Smooth muscle cell (in vitro differentiated cells): Measurements from ENCODE around the gene CDHR1. TPM values are rescaled to one million over a fixed set of nuclear protein-coding genes. Genes with fewer than 3 reads are reported as not detected.
"Not testable (repeated sequence)": the region's sequence is repeated elsewhere in the genome, so short reads cannot be mapped to it uniquely, and the experiment has no call there.

ENCODE experiments used
- DNase-seq: peaks from one replicate; lab custom pipeline; 2025; ENCODE audit not compliant: unreplicated experiment; lab: John Stamatoyannopoulos, UW
- H2AFZ ChIP-seq: fragments of 200-600 bp; sonication (generic); 2 replicates; pipeline ENCODE4 v1.6.0; 2016; ENCODE audit warnings: antibody characterized with exemption, low read depth, mild to moderate bottlenecking
- H3F3A ChIP-seq: fragments of 200-600 bp; sonication (generic); 2 replicates; pipeline ENCODE4 v1.6.0; 2017; ENCODE audit warnings: antibody characterized with exemption, low read depth
- H3K27ac ChIP-seq: fragments of 200-600 bp; sonication (generic); 2 replicates; pipeline ENCODE4 v1.5.1; 2016; ENCODE audit warnings: low read depth, mild to moderate bottlenecking
- H3K27me3 ChIP-seq: fragments of 200-600 bp; sonication (generic); 2 replicates; pipeline ENCODE4 v1.6.1; 2016; ENCODE audit warnings: low read depth, mild to moderate bottlenecking
- H3K36me3 ChIP-seq: fragments of 200-600 bp; sonication (generic); 2 replicates; pipeline ENCODE4 v1.5.1; 2016; ENCODE audit warnings: low read depth
- H3K4me1 ChIP-seq: fragments of 200-600 bp; sonication (generic); 2 replicates; pipeline ENCODE4 v1.5.1; 2016; ENCODE audit warnings: low read depth
- H3K4me2 ChIP-seq: fragments of 200-600 bp; sonication (generic); 2 replicates; pipeline ENCODE4 v1.6.0; 2016; ENCODE audit warnings: mild to moderate bottlenecking
- H3K4me3 ChIP-seq: fragments of 200-600 bp; sonication (generic); 2 replicates; pipeline ENCODE4 v1.5.1; 2016; ENCODE audit warnings: mild to moderate bottlenecking
- H3K79me2 ChIP-seq: fragments of 200-600 bp; sonication (generic); 2 replicates; pipeline ENCODE4 v1.6.0; 2016; ENCODE audit warnings: low read depth, mild to moderate bottlenecking
- H3K9ac ChIP-seq: fragments of 200-600 bp; sonication (generic); 2 replicates; pipeline ENCODE4 v1.6.0; 2016; ENCODE audit warnings: low read depth
- H3K9me3 ChIP-seq: fragments of 200-600 bp; sonication (generic); replicated peaks from 2 replicates; pipeline ENCODE4 v1.5.1; 2016; ENCODE audit warnings: low read depth
- H4K20me1 ChIP-seq: fragments of 200-600 bp; sonication (generic); 2 replicates; pipeline ENCODE4 v1.6.0; 2016; ENCODE audit warnings: low read depth
- CTCF ChIP-seq: fragments of 200-600 bp; sonication (generic); IDR thresholded peaks from 2 replicates; pipeline ENCODE4 v1.5.1; 2017; ENCODE audit warnings: borderline replicate concordance, mild to moderate bottlenecking, antibody characterized with exemption; ENCODE audit not compliant: insufficient read depth, poor library complexity, severe bottlenecking
- WGBS: methylation state at CpG from one replicate; pipeline ENCODE4 v1.1.7; 2016; ENCODE audit warnings: low lambda C conversion rate; 5-methylcytosine and 5-hydroxymethylcytosine counted together
- polyA plus RNA-seq: library from polyadenylated mRNA; unstranded; fragments of >200 nt; fragmentation: Nextera tagmentation; extraction: Ambion mirVana; gene quantifications from 2 replicates; pipeline ENCODE4 v1.2.1, GENCODE V29; 2016
- total RNA-seq: library from RNA; depleted of rRNA; stranded (reverse); fragments of >200 nt; gene quantifications from 2 replicates; pipeline ENCODE4 v1.2.3, GENCODE V29; 2014

The CDHR1 gene
- total and polyA plus RNA-seq, 2 experiments from 2014 or later: 0.67 to 1.2 TPM

GRCh38 chr10:84166620-84167288 is 27.6 kb upstream of the CDHR1 start:
- Histone ChIP-seq H3K4me2 (no peak overlapping the region), H3K27me3 (no peaks in the 10 kb centered on the region), H3F3A (no peaks in the 10 kb centered on the region), H2AFZ (no peak overlapping the region), H3K79me2 (no peaks in the 10 kb centered on the region), H3K27ac (no peak overlapping the region), H3K9ac (no peak overlapping the region), H3K4me3 (no peak overlapping the region), H3K9me3 (no peaks in the 10 kb centered on the region), H3K4me1 (no peaks in the 10 kb centered on the region), H4K20me1 (no peaks in the 10 kb centered on the region), H3K36me3 (no peaks in the 10 kb centered on the region)
- no peak for DNase-seq
- no peak for TF ChIP-seq CTCF
- WGBS: 94% methylated on average over 4 of the region's 4 CpGs

GRCh38 chr10:84167289-84167653 is 27.1 kb upstream of the CDHR1 start:
- not testable (repeated sequence) for H2AFZ ChIP-seq, H4K20me1 ChIP-seq, H3K79me2 ChIP-seq, H3F3A ChIP-seq, H3K27ac ChIP-seq, H3K9me3 ChIP-seq, DNase-seq, H3K4me3 ChIP-seq, H3K36me3 ChIP-seq, H3K4me1 ChIP-seq, H3K4me2 ChIP-seq, H3K27me3 ChIP-seq, H3K9ac ChIP-seq
- WGBS: 90% methylated on average over 2 of the region's 2 CpGs

GRCh38 chr10:84168382-84168781 is 26.0 kb upstream of the CDHR1 start:
- not testable (repeated sequence) for H2AFZ ChIP-seq
- WGBS: 94% methylated on average over 10 of the region's 10 CpGs

GRCh38 chr10:84171237-84171636 is 23.1 kb upstream of the CDHR1 start:
- 91% methylated on average over 2 of the region's 2 CpGs for WGBS
- H3K27me3 ChIP-seq, H3K4me1 ChIP-seq, H3K4me3 ChIP-seq, H3K9ac ChIP-seq, H2AFZ ChIP-seq, H3K79me2 ChIP-seq, H3K9me3 ChIP-seq, H3K27ac ChIP-seq, H3K36me3 ChIP-seq, H3K4me2 ChIP-seq, DNase-seq, H3F3A ChIP-seq, H4K20me1 ChIP-seq: not testable (repeated sequence)

More at GRCh38 chr10:84168382-84168781, 26.0 kb upstream of the CDHR1 start:
- not testable (repeated sequence) for H3K4me1 ChIP-seq, H3K79me2 ChIP-seq, H3K9ac ChIP-seq, H3K9me3 ChIP-seq, H3F3A ChIP-seq, H4K20me1 ChIP-seq, H3K4me3 ChIP-seq, H3K27me3 ChIP-seq, H3K4me2 ChIP-seq, H3K36me3 ChIP-seq, H3K27ac ChIP-seq, DNase-seq

GRCh38 chr10:84171700-84172466 is 22.5 kb upstream of the CDHR1 start:
- not testable (repeated sequence) for H3K9ac ChIP-seq, H3K36me3 ChIP-seq, H3K27me3 ChIP-seq, H2AFZ ChIP-seq, H3K9me3 ChIP-seq, H3K4me1 ChIP-seq, DNase-seq, H3F3A ChIP-seq, H3K4me2 ChIP-seq, H3K79me2 ChIP-seq, H3K27ac ChIP-seq, H4K20me1 ChIP-seq, H3K4me3 ChIP-seq
- 90% methylated on average over 21 of the region's 21 CpGs for WGBS
